H1 (cell line): Measurements from ENCODE around the gene CDX2. TPM values are rescaled to one million over a fixed set of nuclear protein-coding genes. Genes with fewer than 3 reads are reported as not detected.
A peak's percentile ranks its signal among the peaks of the same experiment; 100 is the strongest.

Experiments
- CBX8 ChIP-seq: fragments of 300-800, 300-1000 bp; sonication (generic); IDR thresholded peaks from 2 replicates; pipeline ENCODE4 v1.7.1; 2016; ENCODE audit warnings: low read depth, low read length, borderline replicate concordance
- EP300 ChIP-seq, 2 experiments: IDR thresholded peaks; 1 replicate in 1 of 2; 2 replicates in 1 of 2; pipeline ENCODE4 v1.6.1; 2011 to 2012; ENCODE audit warnings: low read depth in 2 of 2, low read length in 2 of 2, mild to moderate bottlenecking in 2 of 2, borderline replicate concordance in 1 of 2, inconsistent platforms in 1 of 2, moderate library complexity in 1 of 2
- KDM1A ChIP-seq: fragments of 200-600, 300-600 bp; sonication (generic); IDR thresholded peaks from 2 replicates; pipeline ENCODE4 v1.7.1; 2016; ENCODE audit warnings: mild to moderate bottlenecking, low read length, borderline replicate concordance
- KDM4A ChIP-seq: IDR thresholded peaks from one replicate; pipeline ENCODE4 v1.7.1; 2012; ENCODE audit warnings: low read depth, mild to moderate bottlenecking, moderate library complexity, low read length, inconsistent platforms; ENCODE audit not compliant: severe bottlenecking
- POLR2AphosphoS5 ChIP-seq: IDR thresholded peaks from 2 replicates; pipeline ENCODE4 v1.6.1; 2011; ENCODE audit warnings: low read depth, low read length
- RNF2 ChIP-seq: fragments of 200-900, 300-1000 bp; sonication (generic); IDR thresholded peaks from 2 replicates; pipeline ENCODE4 v1.7.1; 2016; ENCODE audit warnings: borderline replicate concordance, low read depth, mild to moderate bottlenecking, antibody characterized with exemption, low read length; ENCODE audit not compliant: poor library complexity, severe bottlenecking; ENCODE audit errors: missing control alignments
- SAP30 ChIP-seq: fragments of 300-600 bp; sonication (generic); IDR thresholded peaks from 2 replicates; pipeline ENCODE4 v1.7.1; 2012; ENCODE audit warnings: low read length, moderate library complexity, mild to moderate bottlenecking, inconsistent platforms; ENCODE audit not compliant: insufficient read depth, insufficient replicate concordance
- SIN3A ChIP-seq, 2 experiments: IDR thresholded peaks in 1 of 2; conservative IDR thresholded peaks in 1 of 2; 2 replicates each; pipeline ENCODE4 v1.6.1; 2011 to 2012; ENCODE audit warnings: low read length in 2 of 2, improper control_type of control experiment in 1 of 2, low read depth in 1 of 2, mild to moderate bottlenecking in 1 of 2
- SIX5 ChIP-seq: IDR thresholded peaks from 2 replicates; pipeline ENCODE4 v1.6.1; 2011; ENCODE audit warnings: mild to moderate bottlenecking, low read depth, low read length
- SP1 ChIP-seq: IDR thresholded peaks from 2 replicates; pipeline ENCODE4 v1.6.1; 2011; ENCODE audit warnings: low read depth, low read length
- TBP ChIP-seq: IDR thresholded peaks from 2 replicates; pipeline ENCODE4 v1.6.1; 2011; ENCODE audit warnings: low read depth, low read length, improper control_type of control experiment
- polyA plus RNA-seq, 7 experiments: library from polyadenylated mRNA; depleted of rRNA in 3 of 7; stranded (reverse) in 5 of 7; unstranded in 2 of 7; fragments of >200 nt in 5 of 7; fragments of 200-250 nt in 2 of 7; gene quantifications; 1 replicate in 5 of 7; 2 replicates in 1 of 7; 4 replicates in 1 of 7; pipeline versions ENCODE4 v1.2.1 to v1.2.3, GENCODE V29; 2011 to 2013; ENCODE audit warnings: missing spikeins in 2 of 7, mixed read lengths in 2 of 7
- total RNA-seq: library from RNA; stranded (reverse); fragmentation: NEBNext Ultra II Directional; extraction: Animal tissue kit (Norgen Biotek cat#: 25700); gene quantifications from 2 replicates; pipeline ENCODE4 v1.2.1, GENCODE V29; 2021
- TF ChIP-seq, protein P1 (sequence below): IDR thresholded peaks from 2 replicates; pipeline ENCODE4 v1.6.1; 2011; ENCODE audit warnings: low read depth, mild to moderate bottlenecking, low read length; ENCODE audit not compliant: insufficient read depth

CDX2 gene
- total and polyA plus RNA-seq, 2 of the 8 experiments (the other 6 are each of a cell fraction or from before 2014, with no cell fraction given): 0.09 TPM; not detected in 1

DNA sequence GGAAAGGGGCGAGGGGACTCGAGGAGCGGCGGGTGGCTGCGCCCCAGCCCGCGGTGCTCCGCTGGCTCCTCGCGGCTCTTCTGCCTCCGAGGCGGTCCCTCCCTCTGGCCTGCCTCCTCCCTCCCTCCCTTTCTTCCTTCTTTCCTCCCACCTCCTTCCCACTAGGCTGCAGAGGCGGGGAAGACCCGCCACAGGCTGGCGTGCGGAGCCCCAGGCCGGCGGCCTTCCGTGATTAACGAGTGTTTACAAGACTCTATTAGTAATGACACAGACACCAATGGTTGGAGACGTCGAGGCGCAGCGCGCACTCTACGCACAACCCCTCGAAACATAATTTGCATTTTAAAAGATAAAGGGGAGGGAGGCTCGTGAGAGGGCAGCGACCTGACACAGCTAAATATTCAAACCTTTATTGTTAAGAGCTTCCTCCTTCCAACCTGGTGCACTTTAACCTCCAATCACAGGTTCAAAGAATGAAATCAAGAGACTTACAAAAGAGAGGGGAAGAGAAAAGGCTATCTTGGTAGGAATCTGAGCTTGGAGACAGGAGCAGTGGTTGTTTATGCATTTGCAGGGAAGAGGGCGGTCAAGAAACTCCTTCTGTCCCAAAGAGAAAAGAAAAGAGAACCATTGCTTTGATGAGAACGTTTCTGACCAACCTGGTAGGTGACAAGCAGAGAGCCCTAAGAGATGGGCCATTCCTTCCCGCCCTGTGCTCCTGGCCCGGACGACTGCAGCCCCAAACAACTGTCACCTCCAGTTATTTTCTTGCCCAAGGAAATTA is at the start of gene CDX2 (continued):
- 0 out of 2 replicates have a peak, but pooled peaks have one; percentile 6 for TF ChIP-seq CBX8
- no peak for TF ChIP-seq SIN3A (conservative IDR thresholded peaks at IDR 0.05 in 1 of 2, IDR thresholded peaks at IDR 0.05 in 1 of 2; ENCODE audit: low read depth in 1 of 2, low read length in 2 of 2)
- no peak for TF ChIP-seq SP1
- no peak for TF ChIP-seq SIX5
- no peak for TF ChIP-seq SAP30
- TF ChIP-seq KDM4A: no peak
- TF ChIP-seq, protein P1, sequence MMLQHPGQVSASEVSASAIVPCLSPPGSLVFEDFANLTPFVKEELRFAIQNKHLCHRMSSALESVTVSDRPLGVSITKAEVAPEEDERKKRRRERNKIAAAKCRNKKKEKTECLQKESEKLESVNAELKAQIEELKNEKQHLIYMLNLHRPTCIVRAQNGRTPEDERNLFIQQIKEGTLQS: no peak
- TF ChIP-seq POLR2AphosphoS5: no peak
- peak; percentile 4 for TF ChIP-seq RNF2
- peak in 1 of 2 experiments; percentile 38; a peak in 1 of 3 replicates for TF ChIP-seq EP300 (IDR thresholded peaks at IDR 0.05; ENCODE audit: borderline replicate concordance in 1 of 2, low read depth in 2 of 2, low read length in 2 of 2)
- no peak for TF ChIP-seq KDM1A
- no peak for TF ChIP-seq TBP
